ENCODE results near the gene SPAG16.

Gene SPAG16

GRCh38 chr2:213476641-213477040 is 192.4 kb downstream of the SPAG16 start:
- Histone ChIP-seq H3K4me3 (IDR thresholded peaks at IDR 0.05; ENCODE audit: insufficient read depth, low read depth, low read length) (no peak overlapping the region), H3K27me3 (ENCODE audit: insufficient read depth, low read depth) (no peaks in the 10 kb centered on the region), H2AFZ (ENCODE audit: low read depth) (no peak overlapping the region), H3K9ac (no peak overlapping the region), H4K20me1 (ENCODE audit: insufficient read depth) (no peaks in the 10 kb centered on the region), H3K27ac (no peak overlapping the region), H3K4me2 (no peak overlapping the region), H3K79me2 (ENCODE audit: insufficient read depth, low read depth) (no peaks in the 10 kb centered on the region), H3K36me3 (ENCODE audit: insufficient read depth) (no peaks in the 10 kb centered on the region), H3K4me1 (ENCODE audit: low read depth, poor library complexity, severe bottlenecking) (no peaks in the 10 kb centered on the region)
- TF ChIP-seq CTCF (conservative IDR thresholded peaks at IDR 0.05; ENCODE audit: low read depth, low read length) = no peak

- Histone ChIP-seq H2AFZ (ENCODE audit: low read depth) (no peak overlapping the region), H3K27me3 (ENCODE audit: insufficient read depth, low read depth) (no peaks in the 10 kb centered on the region), H3K79me2 (ENCODE audit: insufficient read depth, low read depth) (no peaks in the 10 kb centered on the region), H3K4me1 (ENCODE audit: low read depth, poor library complexity, severe bottlenecking) (no peaks in the 10 kb centered on the region), H3K4me3 (IDR thresholded peaks at IDR 0.05; ENCODE audit: insufficient read depth, low read depth, low read length) (no peak overlapping the region), H4K20me1 (ENCODE audit: insufficient read depth) (no peaks in the 10 kb centered on the region), H3K27ac (no peak overlapping the region), H3K9ac (no peak overlapping the region), H3K36me3 (ENCODE audit: insufficient read depth) (no peaks in the 10 kb centered on the region), H3K4me2 (no peak overlapping the region)
- no peak for TF ChIP-seq CTCF (conservative IDR thresholded peaks at IDR 0.05; ENCODE audit: low read depth, low read length)
Observed at GRCh38 chr2:213490087-213490486, 205.8 kb downstream of the SPAG16 start.

- H3K27me3 ChIP-seq (ENCODE audit: insufficient read depth, low read depth) = no peaks in the 10 kb centered on the region
- no peaks in the 10 kb centered on the region for H3K4me1 ChIP-seq (ENCODE audit: low read depth, poor library complexity, severe bottlenecking)
Observed at GRCh38 chr2:213491376-213491775, 207.1 kb downstream of the SPAG16 start.

GRCh38 chr2:213496226-213496625 is 212.0 kb downstream of the SPAG16 start:
- H3K79me2 ChIP-seq (ENCODE audit: insufficient read depth, low read depth) = no peaks in the 10 kb centered on the region
- H3K27me3 ChIP-seq (ENCODE audit: insufficient read depth, low read depth) = no peaks in the 10 kb centered on the region
- H3K27ac ChIP-seq = no peak overlapping the region
- no peak overlapping the region for H3K4me3 ChIP-seq (IDR thresholded peaks at IDR 0.05; ENCODE audit: insufficient read depth, low read depth, low read length)
- H3K4me2 ChIP-seq = no peak overlapping the region
- H3K9ac ChIP-seq = no peak overlapping the region
- TF ChIP-seq CTCF (conservative IDR thresholded peaks at IDR 0.05; ENCODE audit: low read depth, low read length) = no peak
- no peaks in the 10 kb centered on the region for H4K20me1 ChIP-seq (ENCODE audit: insufficient read depth)
- H3K36me3 ChIP-seq (ENCODE audit: insufficient read depth) = no peaks in the 10 kb centered on the region
- H2AFZ ChIP-seq (ENCODE audit: low read depth) = no peak overlapping the region
- H3K4me1 ChIP-seq (ENCODE audit: low read depth, poor library complexity, severe bottlenecking) = no peaks in the 10 kb centered on the region

More at GRCh38 chr2:213491376-213491775, 207.1 kb downstream of the SPAG16 start:
- Histone ChIP-seq H3K36me3 (ENCODE audit: insufficient read depth) (no peaks in the 10 kb centered on the region), H3K79me2 (ENCODE audit: insufficient read depth, low read depth) (no peaks in the 10 kb centered on the region), H3K4me3 (IDR thresholded peaks at IDR 0.05; ENCODE audit: insufficient read depth, low read depth, low read length) (no peak overlapping the region), H4K20me1 (ENCODE audit: insufficient read depth) (no peaks in the 10 kb centered on the region), H3K4me2 (no peak overlapping the region), H2AFZ (ENCODE audit: low read depth) (no peak overlapping the region), H3K9ac (no peak overlapping the region), H3K27ac (no peak overlapping the region)
- TF ChIP-seq CTCF (conservative IDR thresholded peaks at IDR 0.05; ENCODE audit: low read depth, low read length) = no peak

Measured in KMS-11 (cell line).